Right renal cortex interstitium (tissue), 3 donors: ENCODE data around the gene PMVK. TPM values are rescaled to one million over a fixed set of nuclear protein-coding genes. Genes with fewer than 3 reads are reported as not detected.

Experiments used
- DNase-seq, 3 donors: peaks; one replicate each; pipeline ENCODE4 v3.0.0-alpha.2; 2013; ENCODE audit warnings: low read depth in 3 of 3, low spot score in 2 of 3
- polyA plus RNA-seq, 3 donors: library from polyadenylated mRNA; unstranded; fragments of 120-200 nt; gene quantifications; one replicate each; pipeline ENCODE4 v1.2.1, GENCODE V29; 2013; ENCODE audit not compliant: insufficient read length in 3 of 3

PMVK gene
- polyA plus RNA-seq, 3 donors = 42.2 to 43.6 (median 43.3) TPM

GRCh38 chr1:154967331-154967950 is 30.9 kb upstream of the PMVK start:
- DNase-seq = no peak

DNA sequence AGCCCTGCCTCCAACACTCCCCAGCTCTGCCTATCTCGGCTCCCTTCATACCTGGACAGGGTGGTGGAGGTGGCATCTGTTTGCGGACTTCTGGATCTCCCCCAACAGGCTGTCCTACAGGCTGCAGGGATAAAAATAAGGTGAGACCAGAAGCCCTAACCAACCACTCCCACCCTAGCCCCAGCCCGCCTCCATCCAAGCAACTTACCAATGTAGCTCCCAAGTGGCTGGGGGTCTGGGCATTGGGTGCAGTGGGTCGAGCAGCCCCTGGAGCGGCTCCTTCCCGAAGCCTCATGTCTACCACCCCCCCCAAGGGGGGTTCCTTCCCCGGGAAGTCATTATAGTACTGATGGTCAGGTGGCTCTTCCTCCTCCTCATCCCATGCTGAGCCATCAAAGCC is 29.6 kb upstream of the PMVK start:
- DNase-seq = no peak

GRCh38 chr1:154964359-154964758 is 27.8 kb upstream of the PMVK start:
- no peak for DNase-seq

- DNase-seq = no peak
These were observed 27.1 kb upstream of the PMVK start for GRCh38 chr1:154963643-154964042.

DNA sequence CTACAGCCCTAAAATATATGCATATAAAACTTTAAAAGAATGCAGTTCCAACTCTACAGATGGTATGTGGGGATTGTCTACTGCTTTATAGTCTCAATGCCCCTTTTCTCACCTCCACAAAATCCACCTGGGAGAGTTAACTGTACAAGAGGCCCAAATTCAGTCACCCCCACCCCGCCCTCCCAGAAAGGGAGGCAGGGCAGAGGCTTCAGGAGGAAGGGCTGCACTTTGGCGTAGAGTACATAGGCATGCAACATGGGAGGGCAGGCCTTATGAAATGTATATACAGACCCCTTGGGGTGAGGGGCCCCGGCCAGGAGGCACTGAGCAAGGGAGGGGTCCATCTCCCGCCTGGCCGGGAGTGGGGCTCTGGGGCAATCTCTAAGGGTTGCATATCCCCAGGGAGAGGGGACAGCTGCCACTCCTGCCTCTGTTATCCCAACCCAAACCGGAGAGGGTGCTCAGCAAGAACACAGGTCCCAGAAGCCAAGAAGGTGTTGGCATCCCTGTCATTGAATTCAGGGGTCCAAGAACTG is 26.3 kb upstream of the PMVK start:
- DNase-seq = no peak

- DNase-seq = no peak
These were observed 25.7 kb upstream of the PMVK start for GRCh38 chr1:154962156-154962749.

DNA sequence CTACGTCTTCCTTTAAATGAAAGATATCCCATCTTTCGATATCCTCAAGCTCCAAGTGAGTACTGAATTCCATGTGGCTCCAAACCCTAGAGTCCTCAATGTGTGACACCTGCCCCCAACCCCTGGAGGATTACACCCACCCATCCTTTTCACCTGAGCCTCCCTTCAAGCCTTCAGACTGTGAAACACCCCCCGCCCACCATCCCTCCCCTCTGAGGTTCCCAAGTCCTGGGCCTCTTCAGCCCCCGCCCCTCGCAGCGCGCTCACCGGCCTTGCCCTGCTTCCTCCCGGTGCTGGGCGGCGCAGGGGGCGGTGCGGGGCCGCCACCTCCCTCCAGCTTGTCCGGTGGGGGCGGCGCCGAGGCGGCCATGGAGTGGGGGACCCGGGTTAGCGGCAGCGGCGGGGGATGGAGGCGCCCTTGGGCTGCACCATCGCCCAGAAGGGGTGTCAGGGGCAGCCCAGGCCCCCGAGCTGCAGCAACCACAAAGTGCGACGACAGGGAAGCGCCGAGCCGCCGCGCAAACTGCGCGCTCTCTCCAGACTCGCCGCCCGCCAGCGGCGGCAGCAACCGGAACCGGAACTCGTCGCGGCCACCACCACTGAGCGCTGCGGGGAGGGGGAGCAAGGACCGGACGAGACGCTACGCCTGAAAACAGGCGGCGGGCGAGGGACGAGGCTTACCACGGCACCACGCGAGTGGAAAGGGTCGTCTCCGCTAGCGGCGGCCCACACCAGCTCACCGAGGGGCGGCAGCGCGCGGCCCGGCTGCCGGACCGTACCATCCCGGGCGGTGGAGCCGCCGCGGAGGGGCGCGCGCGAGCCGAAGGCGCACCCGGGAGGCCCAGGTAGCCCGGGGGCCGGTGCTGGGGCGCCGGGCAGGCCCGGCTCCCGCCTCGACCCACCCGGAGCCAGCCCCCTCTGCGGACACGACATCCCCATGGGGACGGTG is 25.0 kb upstream of the PMVK start, which contains the start of gene PYGO2:
Gene PYGO2 (minus strand): TSS at position 576 of the 949 bp plus-strand sequence. CDS start 206 bp downstream, at position 370.
- no peak for DNase-seq

DNA sequence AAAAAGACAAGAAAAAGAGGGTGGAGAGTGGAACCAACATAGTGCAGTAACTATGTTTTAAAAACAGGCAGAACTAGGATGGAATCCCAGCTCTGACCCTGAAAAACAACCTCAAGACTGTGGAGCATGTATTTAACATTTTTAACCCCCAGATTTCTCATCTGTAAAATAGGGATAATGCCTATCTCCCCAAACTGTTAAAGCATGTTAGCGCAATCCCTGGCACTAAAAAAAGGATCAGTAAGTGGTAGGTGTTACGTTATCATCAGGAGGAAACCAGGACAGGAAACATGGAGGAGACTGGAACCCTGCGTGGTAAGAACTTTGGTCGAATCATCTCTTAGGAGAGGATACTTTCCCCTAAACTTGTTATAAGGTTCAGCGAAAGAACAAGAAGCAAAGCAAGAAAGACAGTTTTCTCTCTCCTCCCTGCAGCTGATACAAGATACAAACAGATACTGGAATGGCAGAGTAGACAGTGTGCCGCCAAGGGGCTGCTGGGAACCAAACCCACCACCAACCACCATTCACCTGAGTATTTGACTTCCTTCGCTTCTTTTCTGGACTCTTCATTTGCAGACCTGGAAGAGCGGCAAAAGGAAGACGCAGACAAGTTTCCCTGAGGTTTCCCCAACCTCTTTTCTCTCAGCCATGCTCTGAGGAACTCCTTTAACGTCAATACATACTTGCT is 24.1 kb upstream of the PMVK start:
- no peak for DNase-seq

- DNase-seq = no peak
These were observed 22.9 kb upstream of the PMVK start for GRCh38 chr1:154959426-154959780.

- DNase-seq = no peak
These were observed 22.3 kb upstream of the PMVK start for GRCh38 chr1:154958681-154959425.

DNA sequence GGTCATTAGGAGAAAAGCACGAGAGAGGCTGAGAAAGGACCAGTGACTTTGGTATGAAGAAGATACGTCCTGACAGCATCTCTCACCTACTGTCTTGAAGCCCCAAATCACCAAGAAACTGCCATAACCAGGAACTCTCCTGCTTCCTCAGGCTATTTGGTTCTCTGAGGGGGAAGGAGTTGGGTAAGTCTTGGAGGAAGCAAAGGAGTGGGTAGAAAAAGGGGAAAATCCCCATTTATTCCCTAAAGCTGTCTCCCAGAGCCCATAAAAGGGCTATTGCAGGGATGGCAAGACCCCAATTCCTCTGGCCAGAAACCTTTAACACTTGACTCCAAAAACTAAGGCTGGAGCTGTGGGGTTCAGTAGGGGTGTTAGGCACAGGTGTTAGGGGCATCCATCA is 21.5 kb upstream of the PMVK start:
- no peak for DNase-seq

GRCh38 chr1:154957091-154957657 is 20.7 kb upstream of the PMVK start:
- DNase-seq = no peak

DNA sequence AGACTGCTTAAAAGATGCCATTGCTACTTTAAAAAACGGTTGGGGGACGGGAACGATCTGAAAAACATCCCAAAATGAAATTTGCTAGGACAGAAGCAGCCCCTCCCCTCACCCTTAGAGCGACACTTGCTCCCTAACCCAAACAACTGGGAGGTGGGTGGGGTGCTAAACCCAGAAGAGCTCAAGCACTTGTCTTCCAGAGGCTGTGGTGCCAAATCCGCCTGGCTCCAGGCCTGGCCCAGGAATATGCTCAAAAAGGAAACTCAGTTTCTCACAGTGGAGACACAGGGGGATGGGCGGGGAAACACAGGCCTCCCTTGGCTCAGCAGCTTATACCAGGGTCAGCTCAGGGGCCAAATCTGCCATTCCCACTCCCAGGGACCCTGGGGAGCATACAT is 20.0 kb upstream of the PMVK start:
- no peak for DNase-seq

- peak; percentile 94 to 98 (median 94) for DNase-seq
These were observed 19.4 kb upstream of the PMVK start, which contains the start of gene PBXIP1 for GRCh38 chr1:154955718-154956543. TSS of gene PBXIP1 (minus strand) at chr1:154956099. CDS start at chr1:154953721, 2,378 bp downstream.

DNA sequence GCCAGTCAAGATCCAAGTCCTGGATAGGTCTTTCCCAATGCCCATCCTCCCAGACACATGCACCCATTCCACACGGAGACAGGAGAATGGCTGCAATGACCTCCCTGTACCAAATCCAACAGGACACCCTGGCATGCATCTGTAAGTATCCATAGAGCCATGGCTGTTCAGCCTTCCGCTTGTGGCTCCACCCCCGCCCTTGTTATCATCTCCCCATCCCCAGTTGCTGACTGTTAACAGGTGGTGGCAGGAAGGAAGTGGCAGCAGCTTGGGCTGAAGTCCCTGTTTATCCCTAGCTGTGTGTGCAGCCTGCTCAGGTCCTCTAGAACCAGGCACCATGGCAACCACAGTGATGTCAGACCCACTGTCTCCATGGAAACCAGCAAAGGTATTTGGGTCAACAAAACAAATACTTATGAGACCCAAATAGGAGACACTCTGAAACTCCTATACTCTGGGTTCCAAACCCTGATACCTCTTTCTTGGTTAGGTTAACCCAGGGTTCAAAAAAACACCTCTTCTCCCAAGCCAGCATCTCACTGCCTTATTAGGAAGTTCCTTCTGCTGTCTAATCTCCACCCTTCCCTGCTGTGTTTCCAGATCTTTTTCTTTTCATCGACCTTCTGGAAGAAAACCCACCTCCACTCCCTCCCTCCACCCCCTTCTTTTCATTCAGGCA is 18.7 kb upstream of the PMVK start:
- DNase-seq = peak in 1 of 3 donors; percentile 61

GRCh38 chr1:154954541-154954940 is 18.0 kb upstream of the PMVK start:
- no peak for DNase-seq

- DNase-seq = no peak
These were observed 17.1 kb upstream of the PMVK start for GRCh38 chr1:154953611-154954038.

- no peak for DNase-seq
These were observed 16.1 kb upstream of the PMVK start for GRCh38 chr1:154952664-154953063.
